Keratinocyte (primary cell): ENCODE results near the gene FAM72D.
"Not testable (repeated sequence)": the region's sequence is repeated elsewhere in the genome, so short reads cannot be mapped to it uniquely, and the experiment has no call there.

Experiments used
- CTCF ChIP-seq, 3 experiments: IDR thresholded peaks in 1 of 3; conservative IDR thresholded peaks in 1 of 3; optimal IDR thresholded peaks in 1 of 3; 2 replicates in 2 of 3; 3 replicates in 1 of 3; pipeline versions ENCODE3 to v1.5.1; 2011; ENCODE audit warnings: low read length in 3 of 3, mild to moderate bottlenecking in 3 of 3, moderate library complexity in 2 of 3, control low read depth in 1 of 3, inconsistent platforms in 1 of 3; ENCODE audit not compliant: insufficient read depth in 2 of 3; ENCODE audit errors: extremely low read depth in 1 of 3
- EZH2 ChIP-seq: IDR thresholded peaks from one replicate; pipeline ENCODE4 v1.6.1; 2012; ENCODE audit warnings: inconsistent platforms, mild to moderate bottlenecking, low read length, moderate library complexity

GRCh38 chr1:145134476-145134875 is 38.7 kb downstream of the FAM72D start:
- TF ChIP-seq CTCF (optimal IDR thresholded peaks at IDR 0.05 in 1 of 3, IDR thresholded peaks at IDR 0.05 in 1 of 3, conservative IDR thresholded peaks at IDR 0.05 in 1 of 3; ENCODE audit: extremely low read depth in 1 of 3, insufficient read depth in 2 of 3, low read length in 3 of 3); EZH2: not testable (repeated sequence)
